OCI-LY1 (cell line): ENCODE results near the gene PICK1.

Source experiments
- CTCF ChIP-seq: fragments of 200-600 bp; sonication (generic), shearing (Covaris generic); IDR thresholded peaks from 2 replicates; pipeline ENCODE4 v1.5.1; 2017; ENCODE audit warnings: mild to moderate bottlenecking, antibody characterized with exemption, low read length, moderate library complexity, mixed read lengths
- EZH2 ChIP-seq: fragments of 200-600 bp; sonication (generic), shearing (Covaris generic); IDR thresholded peaks from 2 replicates; pipeline ENCODE4 v1.8.0; 2017; ENCODE audit warnings: borderline replicate concordance, mixed run types, mild to moderate bottlenecking, antibody characterized with exemption, low read length, moderate library complexity, mixed read lengths

GRCh38 chr22:38088629-38089473 lies 31.6 kb downstream of the PICK1 start:
- TF ChIP-seq CTCF (no peak), EZH2 (no peak)
